Endothelial cell of umbilical vein (primary cell): ENCODE data around the gene ABR.

Experiments used
- EZH2 ChIP-seq: IDR thresholded peaks from 2 replicates; pipeline ENCODE4 v1.6.1; 2012; ENCODE audit warnings: borderline replicate concordance, low read depth, mild to moderate bottlenecking, moderate library complexity, low read length, inconsistent platforms; ENCODE audit not compliant: severe bottlenecking
- FOS ChIP-seq: IDR thresholded peaks from 2 replicates; pipeline ENCODE4 v1.6.1; 2011; ENCODE audit warnings: mild to moderate bottlenecking, low read length, moderate library complexity, borderline replicate concordance; ENCODE audit not compliant: insufficient read depth
- GATA2 ChIP-seq: IDR thresholded peaks from 2 replicates; pipeline ENCODE4 v1.7.0; 2011; ENCODE audit warnings: low read depth, mild to moderate bottlenecking, moderate library complexity, mixed read lengths, low read length; ENCODE audit not compliant: insufficient read length, insufficient read depth
- JUN ChIP-seq: IDR thresholded peaks from 2 replicates; pipeline ENCODE4 v1.6.1; 2011; ENCODE audit warnings: borderline replicate concordance, low read depth; ENCODE audit not compliant: insufficient read length, insufficient read depth
- MYC ChIP-seq: IDR thresholded peaks from one replicate; pipeline ENCODE4 v1.6.1; 2011; ENCODE audit warnings: mild to moderate bottlenecking, low read depth, low read length
- POLR2A ChIP-seq: IDR thresholded peaks from 2 replicates; pipeline ENCODE4 v1.6.1; 2012; ENCODE audit warnings: low read depth, mild to moderate bottlenecking, control low read depth, low read length
- POLR2AphosphoS5 ChIP-seq: IDR thresholded peaks from 2 replicates; pipeline ENCODE4 v1.6.1; 2012; ENCODE audit warnings: low read depth, mild to moderate bottlenecking, control low read depth, low read length, moderate library complexity; ENCODE audit not compliant: insufficient read depth
- TF ChIP-seq, protein P1 (sequence below), 2 donors: IDR thresholded peaks; 1 replicate in 1 of 2; 2 replicates in 1 of 2; pipeline ENCODE4 v1.5.1; 2011; ENCODE audit warnings: low read length in 2 of 2, mild to moderate bottlenecking in 2 of 2, moderate library complexity in 2 of 2, control low read depth in 1 of 2, inconsistent platforms in 1 of 2, low read depth in 1 of 2; ENCODE audit not compliant: insufficient read depth in 1 of 2; ENCODE audit errors: extremely low read depth in 1 of 2
- TF ChIP-seq, protein P2 (sequence below): IDR thresholded peaks from 2 replicates; pipeline ENCODE4 v1.6.1; 2011; ENCODE audit not compliant: insufficient read depth, insufficient read length

DNA sequence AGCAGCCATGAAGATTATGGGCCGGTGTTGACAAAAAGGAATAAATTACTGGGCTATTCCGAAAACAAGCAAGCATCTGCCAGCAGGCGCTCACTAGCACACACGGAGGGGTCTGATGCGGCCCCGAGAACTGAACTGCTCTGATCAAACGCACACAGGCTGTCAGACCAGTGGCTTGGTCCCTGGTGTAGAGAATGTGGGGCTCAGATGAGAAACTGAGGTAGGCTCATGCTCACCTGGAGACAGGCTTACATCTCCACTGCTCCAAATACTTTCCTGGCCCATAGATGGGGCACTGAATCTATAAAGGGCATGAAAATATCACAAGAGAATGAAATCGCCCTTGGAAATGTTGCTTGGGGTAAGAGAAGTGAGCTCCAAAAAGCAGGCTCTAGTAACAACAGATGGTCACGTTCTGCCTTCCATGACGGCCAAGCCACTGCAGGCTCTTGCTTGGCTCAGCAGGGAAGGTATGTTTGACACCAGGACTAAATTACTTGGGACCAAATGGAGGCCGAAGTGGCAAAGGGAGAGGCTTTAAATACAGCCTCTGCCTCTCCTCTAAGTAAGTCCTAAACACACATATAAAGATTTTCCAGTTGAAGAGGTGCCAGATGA is 5.4 kb downstream of the ABR start:
- TF ChIP-seq, protein P1, sequence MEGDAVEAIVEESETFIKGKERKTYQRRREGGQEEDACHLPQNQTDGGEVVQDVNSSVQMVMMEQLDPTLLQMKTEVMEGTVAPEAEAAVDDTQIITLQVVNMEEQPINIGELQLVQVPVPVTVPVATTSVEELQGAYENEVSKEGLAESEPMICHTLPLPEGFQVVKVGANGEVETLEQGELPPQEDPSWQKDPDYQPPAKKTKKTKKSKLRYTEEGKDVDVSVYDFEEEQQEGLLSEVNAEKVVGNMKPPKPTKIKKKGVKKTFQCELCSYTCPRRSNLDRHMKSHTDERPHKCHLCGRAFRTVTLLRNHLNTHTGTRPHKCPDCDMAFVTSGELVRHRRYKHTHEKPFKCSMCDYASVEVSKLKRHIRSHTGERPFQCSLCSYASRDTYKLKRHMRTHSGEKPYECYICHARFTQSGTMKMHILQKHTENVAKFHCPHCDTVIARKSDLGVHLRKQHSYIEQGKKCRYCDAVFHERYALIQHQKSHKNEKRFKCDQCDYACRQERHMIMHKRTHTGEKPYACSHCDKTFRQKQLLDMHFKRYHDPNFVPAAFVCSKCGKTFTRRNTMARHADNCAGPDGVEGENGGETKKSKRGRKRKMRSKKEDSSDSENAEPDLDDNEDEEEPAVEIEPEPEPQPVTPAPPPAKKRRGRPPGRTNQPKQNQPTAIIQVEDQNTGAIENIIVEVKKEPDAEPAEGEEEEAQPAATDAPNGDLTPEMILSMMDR (IDR thresholded peaks at IDR 0.05; ENCODE audit: extremely low read depth in 1 of 2, insufficient read depth in 1 of 2, low read depth in 1 of 2, low read length in 2 of 2), result no peak
- no peak for TF ChIP-seq POLR2A
- TF ChIP-seq POLR2AphosphoS5, result no peak
- no peak for TF ChIP-seq EZH2
- TF ChIP-seq, protein P2, sequence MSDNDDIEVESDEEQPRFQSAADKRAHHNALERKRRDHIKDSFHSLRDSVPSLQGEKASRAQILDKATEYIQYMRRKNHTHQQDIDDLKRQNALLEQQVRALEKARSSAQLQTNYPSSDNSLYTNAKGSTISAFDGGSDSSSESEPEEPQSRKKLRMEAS, result no peak
- no peak for TF ChIP-seq MYC
- no peak for TF ChIP-seq JUN
- no peak for TF ChIP-seq GATA2
- no peak for TF ChIP-seq FOS
